NCI-H748 treated with DMSO at 0.1 percent for 48 hours (cell line): ENCODE results near the gene EPO.
"Not testable (repeated sequence)": the region's sequence is repeated elsewhere in the genome, so short reads cannot be mapped to it uniquely, and the experiment has no call there.

Experiments
- DNase-seq: peaks from one replicate; lab custom pipeline; 2025; lab: John Stamatoyannopoulos, UW

EPO gene

DNA sequence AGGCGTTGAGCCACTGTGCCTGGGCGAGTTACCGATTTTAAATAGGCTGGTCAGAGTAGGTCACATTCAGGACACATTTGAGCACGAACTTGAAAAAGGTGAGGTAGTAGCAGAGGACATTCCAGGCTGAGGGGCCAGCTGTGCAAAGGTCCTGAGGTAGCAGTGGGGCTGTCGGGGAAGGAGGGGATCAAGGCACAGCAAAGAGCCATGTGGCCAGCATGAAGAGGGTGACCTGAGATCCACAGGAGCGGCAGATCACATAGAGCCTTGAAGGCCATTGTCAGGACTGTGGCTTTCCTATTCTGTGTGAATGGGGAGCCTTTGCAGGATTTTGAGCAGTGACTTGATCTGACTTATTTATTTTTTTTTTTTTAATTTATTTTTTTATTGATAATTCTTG, 19.7 kb downstream of the EPO start:
- DNase-seq = no peak

GRCh38 chr7:100744605-100745004, 24.3 kb downstream of the EPO start:
- no peak for DNase-seq

DNA sequence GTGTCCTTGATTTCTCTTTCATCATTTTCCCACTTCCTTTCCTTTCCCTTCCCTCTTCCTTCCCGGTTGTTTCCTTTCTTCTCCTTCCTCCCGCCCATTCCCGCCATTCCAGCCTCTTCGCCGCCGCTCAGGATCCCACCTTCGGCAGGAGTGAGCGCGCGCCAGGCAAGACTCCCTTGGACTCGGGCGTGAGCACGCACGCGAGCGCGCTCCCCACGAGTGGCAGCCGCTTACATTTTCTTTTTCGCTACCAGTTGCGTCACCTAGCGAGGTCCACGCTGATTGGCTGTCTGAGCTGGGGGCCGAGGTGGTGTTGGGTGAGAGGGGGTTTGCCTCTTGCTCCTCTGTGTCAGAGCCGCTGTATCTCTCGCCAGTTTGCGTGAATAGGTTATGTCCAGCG, 24.9 kb downstream of the EPO start:
- no peak for DNase-seq

- no peak for DNase-seq
Observed at GRCh38 chr7:100752994-100753393, 32.7 kb downstream of the EPO start.

DNA sequence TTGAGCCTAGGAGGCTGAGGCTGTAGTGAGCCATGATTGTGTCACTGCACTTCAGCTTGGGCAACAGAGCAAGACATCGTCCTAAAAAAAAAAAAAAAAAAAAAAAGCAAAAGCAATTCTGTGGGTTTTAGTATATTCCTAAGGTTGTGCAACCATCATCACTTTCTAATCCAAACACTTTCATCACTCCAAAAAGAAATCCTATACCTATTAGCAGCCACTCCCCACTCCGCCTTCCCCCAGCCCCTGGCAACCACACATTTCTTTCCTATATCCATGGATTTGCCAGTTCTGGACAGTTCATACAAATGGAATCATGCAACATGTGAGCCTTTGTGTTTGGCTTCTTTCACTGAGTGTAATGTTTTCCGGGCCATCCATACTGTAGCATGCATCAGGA, 33.5 kb downstream of the EPO start:
- DNase-seq = no peak

DNA sequence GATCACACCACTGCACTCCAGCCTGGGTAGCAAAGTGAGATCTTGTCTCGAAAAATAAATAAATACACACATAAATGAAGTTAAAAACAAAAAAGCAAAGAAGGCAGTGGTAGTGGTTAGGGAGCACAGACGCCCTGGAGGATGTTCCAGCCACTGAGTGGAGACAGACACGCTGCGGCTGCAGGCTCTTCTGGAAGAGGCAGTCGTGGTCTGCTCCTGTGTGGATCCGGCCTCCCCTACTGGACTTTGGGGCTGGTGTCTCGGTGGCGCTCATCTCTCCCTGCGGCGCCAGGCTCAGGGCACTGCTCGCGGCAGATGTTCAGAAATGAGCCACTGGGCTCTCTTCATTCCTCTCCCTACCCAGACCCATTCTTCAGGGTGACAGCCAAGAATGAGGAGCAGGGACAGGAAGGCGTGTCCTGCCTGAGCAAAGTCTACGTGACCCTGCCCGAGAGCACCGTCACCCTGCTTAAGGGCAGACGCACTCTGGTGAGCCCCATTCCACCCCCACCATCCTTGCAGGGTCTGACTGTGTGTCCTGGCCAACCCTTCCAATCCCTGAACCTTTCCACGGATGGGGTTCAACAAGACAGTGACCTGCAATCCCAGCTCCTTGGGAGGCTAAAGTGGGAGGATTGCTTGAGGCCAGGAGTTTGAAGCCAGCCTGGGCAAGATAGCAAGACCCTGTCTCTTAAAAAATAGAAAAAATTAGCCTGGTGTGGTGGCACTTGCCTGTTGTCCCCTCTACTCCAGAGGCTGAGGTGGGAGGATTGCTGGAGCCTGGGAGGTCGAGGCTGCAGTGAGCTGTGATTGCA, 39.3 kb downstream of the EPO start:
- no peak for DNase-seq

- DNase-seq = not testable (repeated sequence)
Observed at GRCh38 chr7:100762841-100763240, 42.6 kb downstream of the EPO start.

GRCh38 chr7:100763556-100764140, 43.4 kb downstream of the EPO start:
- DNase-seq = no peak

DNA sequence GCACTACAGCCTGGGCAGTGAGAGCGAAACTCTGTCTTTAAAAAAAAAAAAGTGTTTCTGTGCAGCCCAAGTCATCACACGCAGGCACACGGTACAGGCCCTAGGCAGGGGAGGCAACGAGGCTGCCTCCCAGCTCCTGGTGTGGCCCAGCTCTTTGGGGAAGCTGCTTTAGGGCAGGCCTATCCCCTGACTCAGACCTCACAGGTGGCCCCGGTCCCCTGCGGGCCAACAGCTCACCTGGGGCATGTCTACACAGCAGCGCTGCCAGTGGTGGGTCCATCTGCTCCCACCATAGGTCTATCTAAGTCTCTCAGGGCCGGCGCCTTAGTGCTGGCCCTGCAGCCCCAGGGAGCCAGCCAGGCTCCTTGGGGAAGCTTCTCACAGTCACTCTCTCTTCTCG, 44.6 kb downstream of the EPO start:
- no peak for DNase-seq

DNA sequence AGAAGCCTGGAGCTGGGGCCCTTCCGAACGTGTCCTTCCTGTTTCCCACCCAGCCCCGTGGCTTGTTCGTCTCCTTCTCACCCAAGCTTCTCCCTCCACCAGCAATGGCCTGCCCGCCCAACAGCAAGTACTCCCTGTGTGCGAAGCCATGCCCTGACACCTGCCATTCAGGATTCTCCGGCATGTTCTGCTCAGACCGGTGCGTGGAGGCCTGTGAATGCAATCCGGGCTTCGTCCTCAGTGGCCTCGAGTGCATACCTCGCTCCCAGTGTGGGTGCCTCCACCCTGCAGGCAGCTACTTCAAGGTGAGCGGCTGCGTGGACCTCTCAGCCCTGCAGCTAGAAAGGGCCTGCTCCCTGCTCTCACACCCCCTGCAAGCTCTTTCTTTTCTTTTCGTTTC, 45.0 kb downstream of the EPO start:
- DNase-seq = no peak

- no peak for DNase-seq
Observed at GRCh38 chr7:100768784-100769183, 48.5 kb downstream of the EPO start.
